Muscle of leg (tissue), 11 donors: ENCODE results near the gene GYPC. TPM values are rescaled to one million over a fixed set of nuclear protein-coding genes. Genes with fewer than 3 reads are reported as not detected.
"Not testable (repeated sequence)": the region's sequence is repeated elsewhere in the genome, so short reads cannot be mapped to it uniquely, and the experiment has no call there.

Experiments used
- DNase-seq: peaks from one replicate; pipeline ENCODE4 v3.0.0; 2013
- H3K27ac ChIP-seq: one replicate; pipeline ENCODE4 v1.5.1; 2013; ENCODE audit warnings: mild to moderate bottlenecking, low read length, control low read depth
- H3K27me3 ChIP-seq: one replicate; pipeline ENCODE4 v1.6.1; 2013; ENCODE audit warnings: low read length; ENCODE audit not compliant: control insufficient read depth, insufficient read depth
- H3K36me3 ChIP-seq: one replicate; pipeline ENCODE4 v1.6.1; 2013; ENCODE audit warnings: low read length; ENCODE audit not compliant: control insufficient read depth, insufficient read depth
- H3K4me1 ChIP-seq: one replicate; pipeline ENCODE4 v1.6.1; 2013; ENCODE audit warnings: low read length; ENCODE audit not compliant: control insufficient read depth, insufficient read depth
- H3K4me3 ChIP-seq: one replicate; pipeline ENCODE4 v1.5.1; 2013; ENCODE audit warnings: low read length, control low read depth
- H3K9me3 ChIP-seq: replicated peaks from 2 replicates; pipeline ENCODE4 v1.6.1; 2013; ENCODE audit warnings: low read depth, low read length; ENCODE audit not compliant: control insufficient read depth
- WGBS: methylation state at CpG from one replicate; pipeline ENCODE4 v1.1.5; 2013; ENCODE audit warnings: missing lambda C conversion rate; ENCODE audit not compliant: insufficient coverage; 5-methylcytosine and 5-hydroxymethylcytosine counted together
- polyA plus RNA-seq, 8 donors: library from polyadenylated mRNA; unstranded; fragments of 120-200 nt; gene quantifications; one replicate each; pipeline versions ENCODE4 v1.2.1 to v1.2.3, GENCODE V29; 2013; ENCODE audit warnings: inconsistent platforms in 1 of 8, low replicate concordance in 1 of 8; ENCODE audit not compliant: insufficient read length in 8 of 8, insufficient read depth in 1 of 8
- total RNA-seq: library from RNA; stranded (reverse); fragments of 120-200 nt; gene quantifications from one replicate; pipeline ENCODE4 v1.2.4, GENCODE V29; 2013

GYPC gene
- total and polyA plus RNA-seq, 9 donors: 101 to 123 (median 116) TPM

DNA sequence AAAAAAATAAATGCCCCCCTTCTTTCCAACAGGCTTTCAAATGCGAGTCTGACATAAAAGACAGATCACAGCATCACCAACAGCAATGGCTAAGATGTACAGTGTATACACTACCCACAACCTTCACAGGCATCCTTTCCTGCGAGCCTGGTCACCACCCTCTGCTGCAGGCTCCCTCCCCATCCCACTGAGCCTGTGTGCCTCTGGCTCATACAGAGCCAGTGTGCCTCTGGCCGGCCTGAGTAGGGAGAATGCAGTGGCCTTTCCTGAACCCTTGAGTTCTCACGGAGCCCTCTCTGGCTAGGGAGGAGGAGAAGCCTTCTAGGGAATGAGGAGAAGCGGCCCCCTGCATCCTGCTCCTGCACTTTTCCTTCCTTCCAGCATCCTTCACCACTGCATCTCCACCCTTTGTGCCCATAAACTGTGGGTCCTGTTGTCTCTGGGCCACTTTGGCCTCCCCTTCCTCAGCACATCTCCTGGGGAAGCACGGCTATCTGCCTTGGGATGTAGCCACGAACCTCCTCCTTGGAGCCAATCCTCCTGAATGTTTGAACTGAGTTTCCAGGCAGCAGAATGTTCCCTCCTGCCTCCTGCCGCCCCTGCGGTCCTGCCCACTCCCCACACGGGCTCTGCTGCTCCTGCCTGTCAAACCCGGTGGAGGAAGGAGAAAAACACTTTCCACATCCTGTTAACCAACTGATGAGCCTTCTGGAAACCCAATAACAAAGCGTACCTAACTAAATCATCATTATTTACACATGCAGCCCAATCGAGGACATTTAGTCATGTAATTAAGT is 22.5 kb downstream of the GYPC start:
- no peak overlapping the region for H3K27ac ChIP-seq
- peaks cover 36% of the 10 kb centered on the region for H3K36me3 ChIP-seq

DNA sequence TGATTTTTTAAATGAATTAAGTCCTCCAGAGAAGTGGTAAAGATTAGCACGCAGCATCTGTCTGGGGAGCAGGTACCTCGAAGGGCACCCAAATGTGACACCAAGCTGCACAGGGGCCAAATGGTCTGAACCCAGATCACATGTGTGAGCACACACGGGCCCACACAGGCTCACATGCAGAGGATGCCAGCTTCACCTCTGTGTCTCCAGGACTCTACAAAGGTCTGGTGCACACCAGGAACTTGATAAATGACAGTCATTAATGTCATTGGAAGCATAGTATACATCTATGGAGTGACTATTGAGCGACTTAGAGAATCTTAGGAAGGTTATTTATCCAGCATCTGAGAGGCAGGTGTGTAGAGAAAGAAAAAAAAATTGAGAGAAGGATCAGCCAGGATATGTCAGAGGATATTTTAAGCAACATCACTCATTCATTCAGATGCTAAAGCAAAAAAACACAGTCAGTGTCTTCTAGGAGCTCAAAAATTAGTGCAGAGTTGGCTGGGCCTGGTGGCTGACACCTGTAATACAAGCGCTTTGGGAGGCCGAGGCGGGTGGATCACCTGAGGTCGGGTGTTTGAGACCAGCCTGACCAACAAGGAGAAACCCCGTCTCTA is 23.2 kb downstream of the GYPC start:
- Histone ChIP-seq H3K27ac (no peak overlapping the region), H3K9me3 (peaks cover 20% of the 10 kb centered on the region), H3K4me3 (no peak overlapping the region), H3K27me3 (no peaks in the 10 kb centered on the region), H3K36me3 (peaks cover 32% of the 10 kb centered on the region), H3K4me1 (peaks cover 3% of the 10 kb centered on the region)
- WGBS: 96% methylated on average over 8 of the region's 9 CpGs
- DNase-seq: no peak

More for the DNA sequence above, 22.5 kb downstream of the GYPC start:
- 60% methylated on average over 5 of the region's 13 CpGs for WGBS
- no peak for DNase-seq
- peaks cover 20% of the 10 kb centered on the region for H3K9me3 ChIP-seq
- no peaks in the 10 kb centered on the region for H3K27me3 ChIP-seq
- H3K4me1 ChIP-seq: peaks cover 4% of the 10 kb centered on the region
- no peak overlapping the region for H3K4me3 ChIP-seq

DNA sequence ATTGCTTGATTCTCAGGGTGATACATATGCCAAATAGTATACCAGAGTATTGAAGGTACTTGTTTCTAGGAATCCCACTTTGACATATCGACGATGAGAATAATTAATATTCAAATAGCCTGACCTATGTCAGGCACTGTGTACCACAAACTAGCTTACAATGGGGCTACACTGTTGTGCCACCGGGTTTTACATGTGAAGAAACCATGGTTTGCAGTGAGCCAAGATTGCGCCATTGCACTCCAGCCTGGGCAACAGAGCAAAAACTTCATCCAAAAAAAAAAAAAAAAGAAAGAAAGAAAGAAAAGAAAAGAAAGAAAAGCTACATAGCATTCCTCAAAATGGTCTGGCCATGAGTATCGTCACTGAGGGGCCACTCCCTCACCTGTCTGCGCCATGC is 25.5 kb downstream of the GYPC start:
- H3K4me3 ChIP-seq: no peak overlapping the region
- no peak overlapping the region for H3K27ac ChIP-seq
- no peak for DNase-seq
- H3K9me3 ChIP-seq: peaks cover 3% of the 10 kb centered on the region
- H3K4me1 ChIP-seq: peaks cover 7% of the 10 kb centered on the region
- no peaks in the 10 kb centered on the region for H3K27me3 ChIP-seq
- WGBS: no CpG with 5 or more reads among the region's 6 CpGs
- H3K36me3 ChIP-seq: peaks cover 26% of the 10 kb centered on the region

DNA sequence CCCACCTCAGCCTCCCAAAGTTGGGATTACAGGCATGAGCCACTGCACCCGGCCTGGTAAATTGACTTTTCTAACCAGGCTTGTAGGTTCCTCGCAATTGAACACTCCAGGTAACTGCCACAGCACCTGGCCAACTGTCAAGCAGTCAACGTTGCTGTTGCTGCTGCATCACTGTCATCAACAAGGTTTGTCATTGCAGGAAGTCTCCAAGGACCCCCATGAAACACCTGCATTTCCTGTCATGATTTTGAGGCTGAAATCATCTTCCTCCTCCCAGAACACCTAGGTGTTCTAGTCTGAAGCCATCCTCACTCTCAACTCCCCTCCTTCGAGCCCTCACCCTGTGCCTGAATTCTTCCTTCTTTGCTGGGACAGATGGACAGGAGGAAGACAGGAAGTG is 29.7 kb downstream of the GYPC start:
- Histone ChIP-seq H3K4me1 (peaks cover 20% of the 10 kb centered on the region), H3K36me3 (peaks cover 16% of the 10 kb centered on the region), H3K27me3 (no peaks in the 10 kb centered on the region), H3K27ac (no peak overlapping the region), H3K4me3 (no peak overlapping the region), H3K9me3 (no peaks in the 10 kb centered on the region)
- no peak for DNase-seq
- WGBS: 80% methylated on average over 4 of the region's 4 CpGs

DNA sequence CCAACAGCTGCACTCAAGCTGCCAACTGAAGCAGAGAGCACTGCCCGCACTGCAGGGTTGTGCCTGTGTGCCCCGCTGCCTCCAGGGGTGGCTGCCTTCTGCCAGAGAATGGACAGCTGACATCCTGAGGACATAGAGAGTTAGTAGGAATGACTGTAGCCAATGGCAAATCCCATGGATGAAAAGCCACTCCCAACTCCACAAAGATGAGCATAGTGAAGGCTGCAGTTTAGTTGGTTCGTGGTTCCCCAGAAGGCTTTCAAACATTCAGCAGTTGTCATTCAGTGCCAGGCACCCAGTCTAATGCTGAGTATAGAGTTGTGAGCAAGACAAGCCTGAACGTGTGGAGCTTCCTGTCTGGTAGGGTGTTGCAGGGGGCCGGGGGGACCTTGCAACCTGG is 30.3 kb downstream of the GYPC start:
- Histone ChIP-seq H3K36me3 (peaks cover 16% of the 10 kb centered on the region), H3K9me3 (no peaks in the 10 kb centered on the region), H3K4me3 (no peak overlapping the region), H3K27ac (no peak overlapping the region), H3K27me3 (no peaks in the 10 kb centered on the region), H3K4me1 (peaks cover 20% of the 10 kb centered on the region)
- no peak for DNase-seq
- 78% methylated on average over 4 of the region's 5 CpGs for WGBS

DNA sequence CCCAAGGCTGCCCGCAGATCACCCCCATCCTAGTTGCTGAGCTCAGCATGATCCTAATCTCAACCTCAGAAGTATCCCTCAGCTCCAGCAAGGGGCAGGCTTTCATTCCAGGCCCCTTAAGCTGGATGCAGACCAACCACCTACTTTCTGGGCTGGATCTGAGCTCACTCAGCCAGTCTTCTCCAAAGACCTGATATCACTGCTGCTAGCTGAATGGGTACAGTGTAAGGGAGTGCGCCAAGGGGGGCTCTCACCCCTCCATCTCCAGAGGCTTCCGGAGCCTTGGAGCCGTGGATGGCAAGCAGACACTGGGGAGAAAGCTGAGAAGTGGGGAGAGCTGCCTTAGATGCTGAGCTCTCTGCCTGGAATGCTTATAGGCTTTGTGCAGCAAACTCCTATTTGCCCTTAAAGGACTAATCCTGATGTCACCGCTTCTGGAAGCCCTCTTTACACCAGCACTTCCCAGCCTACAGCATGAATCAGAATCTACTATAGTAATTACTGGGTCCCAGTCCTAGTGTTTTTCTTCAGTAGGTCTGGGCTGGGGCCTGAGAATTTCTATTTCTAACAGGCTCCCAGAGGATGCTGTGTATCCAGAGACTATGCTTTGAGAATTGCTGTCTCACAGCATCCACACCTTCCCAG is 31.0 kb downstream of the GYPC start:
- Histone ChIP-seq H3K36me3 (peaks cover 14% of the 10 kb centered on the region), H3K27me3 (no peaks in the 10 kb centered on the region), H3K9me3 (no peaks in the 10 kb centered on the region), H3K27ac (no peak overlapping the region), H3K4me1 (peaks cover 20% of the 10 kb centered on the region), H3K4me3 (no peak overlapping the region)
- 100% methylated on average over 1 of the region's 5 CpGs for WGBS
- no peak for DNase-seq

DNA sequence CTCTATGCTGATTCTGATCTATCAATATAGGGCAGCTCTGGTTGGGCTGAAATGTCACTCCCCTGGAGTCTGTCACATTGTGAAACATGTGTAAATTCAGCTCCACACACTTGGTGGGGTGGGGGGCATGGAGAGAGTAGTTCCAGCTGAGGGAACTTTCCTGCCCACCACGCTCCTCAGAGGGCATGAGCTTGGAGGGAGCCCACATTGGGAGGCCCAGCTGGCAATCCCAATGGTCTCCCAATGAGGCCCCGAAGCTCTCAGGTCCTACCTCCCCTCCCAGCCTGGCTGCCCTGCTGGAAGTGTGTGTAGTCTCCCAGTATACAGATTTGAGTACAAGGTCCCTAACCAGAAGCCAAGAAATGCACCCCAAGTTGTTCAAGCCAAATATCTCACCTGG is 31.5 kb downstream of the GYPC start:
- Histone ChIP-seq H3K4me1 (peaks cover 23% of the 10 kb centered on the region), H3K9me3 (no peaks in the 10 kb centered on the region), H3K27ac (no peak overlapping the region), H3K4me3 (no peak overlapping the region), H3K36me3 (peaks cover 10% of the 10 kb centered on the region), H3K27me3 (no peaks in the 10 kb centered on the region)
- WGBS: no CpG with 5 or more reads among the region's 2 CpGs
- no peak for DNase-seq

DNA sequence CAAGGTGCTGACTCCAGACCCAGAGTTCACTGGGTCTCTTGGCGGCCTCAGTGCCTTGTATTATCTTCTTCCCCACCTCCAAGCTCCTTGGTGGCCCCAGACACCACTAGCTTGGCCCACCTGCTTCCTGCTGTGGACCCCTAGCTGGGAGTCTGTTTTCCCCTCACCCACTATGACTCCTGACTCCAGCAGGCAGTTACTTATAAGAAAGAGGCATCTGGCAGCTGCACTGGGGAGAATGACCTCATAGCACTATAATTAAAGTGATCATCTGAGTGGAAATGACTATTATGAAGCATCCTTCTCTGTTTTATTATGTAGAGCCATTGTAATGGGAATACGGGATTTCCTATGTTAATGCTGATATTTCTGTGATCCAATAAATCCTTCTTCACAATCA is 32.6 kb downstream of the GYPC start:
- H3K27me3 ChIP-seq, H3K9me3 ChIP-seq, H3K4me3 ChIP-seq, H3K36me3 ChIP-seq, DNase-seq: not testable (repeated sequence)
- peaks cover 23% of the 10 kb centered on the region for H3K4me1 ChIP-seq
- peak overlapping the region; percentile 47 for H3K27ac ChIP-seq
- 33% methylated on average over 1 of the region's 2 CpGs for WGBS

DNA sequence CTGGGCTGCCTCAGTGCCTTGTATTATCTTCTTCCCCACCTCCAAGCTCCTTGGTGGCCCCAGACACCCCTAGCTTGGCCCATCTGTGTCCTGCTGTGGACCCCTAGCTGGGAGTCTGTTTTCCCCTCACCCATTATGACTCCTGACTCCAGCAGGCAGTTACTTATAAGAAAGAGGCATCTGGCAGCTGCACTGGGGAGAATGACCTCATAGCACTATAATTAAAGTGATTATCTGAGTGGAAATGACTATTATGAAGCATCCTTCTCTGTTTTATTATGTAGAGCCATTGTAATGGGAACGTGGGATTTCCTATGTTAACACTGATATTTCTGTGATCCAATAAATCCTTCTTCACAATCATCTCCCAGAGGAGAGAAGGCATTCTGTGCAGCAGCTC is 36.3 kb downstream of the GYPC start:
- DNase-seq, H3K4me3 ChIP-seq, H3K9me3 ChIP-seq, H3K27me3 ChIP-seq, H3K27ac ChIP-seq: not testable (repeated sequence)
- peaks cover 16% of the 10 kb centered on the region for H3K4me1 ChIP-seq
- no CpG with 5 or more reads among the region's 1 CpG for WGBS
- H3K36me3 ChIP-seq: peaks cover 28% of the 10 kb centered on the region

DNA sequence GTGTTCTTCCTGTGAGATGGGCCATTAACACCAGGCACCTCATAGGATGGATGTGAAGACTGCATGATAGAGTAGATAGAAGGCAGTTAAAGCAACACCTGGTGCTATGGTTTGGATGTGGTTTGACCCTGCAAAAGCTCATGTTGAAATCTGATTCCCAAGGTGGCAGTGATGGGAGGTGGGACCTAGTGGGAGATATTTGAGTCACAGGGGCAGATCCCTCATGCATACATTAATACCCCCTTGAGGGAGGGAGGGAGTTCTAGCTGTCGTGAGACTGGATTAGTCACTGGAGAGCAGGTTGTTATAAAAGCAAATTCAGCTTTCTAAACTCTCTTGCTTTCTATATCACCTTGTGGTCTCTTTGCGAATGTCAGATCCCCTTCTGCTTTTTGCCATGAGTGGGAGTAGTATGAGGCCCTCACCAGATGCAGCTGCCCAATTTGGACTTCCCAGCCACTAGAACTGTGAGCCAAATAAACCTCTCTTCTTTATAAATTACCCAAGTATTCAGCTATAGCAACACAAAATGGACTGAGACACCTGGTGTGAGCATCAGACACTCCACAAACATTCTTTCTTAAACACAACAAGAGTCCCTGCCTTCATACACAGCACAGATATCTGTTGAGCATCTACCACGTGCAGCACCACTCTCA is 37.1 kb downstream of the GYPC start:
- not testable (repeated sequence) for H3K9me3 ChIP-seq, H3K27ac ChIP-seq, H3K27me3 ChIP-seq, DNase-seq, H3K4me3 ChIP-seq
- Histone ChIP-seq H3K36me3 (peaks cover 36% of the 10 kb centered on the region), H3K4me1 (peaks cover 14% of the 10 kb centered on the region)
- WGBS: 100% methylated on average over 1 of the region's 3 CpGs
